ENCODE measurements around the gene SMC3. TPM values are rescaled to one million over a fixed set of nuclear protein-coding genes. Genes with fewer than 3 reads are reported as not detected.
"Not testable (repeated sequence)": the region's sequence is repeated elsewhere in the genome, so short reads cannot be mapped to it uniquely, and the experiment has no call there.

SMC3 gene
- total RNA-seq, 5 donors from 2014 or later (not counting 1 experiment from before 2014, with no cell fraction given) = 37.1 to 42.0 (median 39.2) TPM

DNA sequence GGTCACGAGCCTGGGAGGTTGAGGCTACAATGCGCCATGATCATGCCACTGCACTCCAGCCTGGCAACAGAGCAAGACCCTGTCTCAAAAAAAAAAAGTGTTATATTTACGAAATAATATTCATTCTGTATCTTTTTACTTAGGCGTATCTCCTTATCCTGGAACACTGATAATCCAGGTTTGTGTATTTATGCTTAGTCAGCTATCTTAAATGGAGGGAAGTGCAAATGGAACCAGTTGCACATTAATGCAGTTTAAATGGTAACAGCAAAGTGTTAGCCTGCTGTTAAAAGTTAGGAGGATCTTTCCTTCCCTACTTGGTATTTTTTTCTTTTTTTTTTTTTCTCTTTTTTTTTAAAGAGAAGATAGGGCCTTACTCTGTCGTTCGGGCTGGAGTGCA, 40.6 kb downstream of the SMC3 start:
- ChIA-PET CTCF (interaction anchor here (0.5 to 1.6 kb wide), 11 partner anchors 8 to 387 kb away, joined by 3 to 14 read pairs (median 4); no protein-coding TSS in a partner anchor), POLR2A (no interaction called here)
- Histone ChIP-seq H3K27me3 (replicated peaks in 1 of 2; ENCODE audit: control insufficient read depth in 2 of 2, extremely low read depth in 1 of 2, insufficient read depth in 2 of 2, low read length in 1 of 2) (no peaks in the 10 kb centered on the region), H3K27ac (ENCODE audit: low read length) (no peak overlapping the region), H3K4me3 (ENCODE audit: control insufficient read depth in 1 of 2, extremely low read depth in 1 of 2, low read length in 1 of 2) (no peak overlapping the region), H3K36me3 (ENCODE audit: control insufficient read depth in 2 of 2, extremely low read depth in 1 of 2, insufficient read depth in 1 of 2, low read length in 1 of 2) (peaks cover 0 to 15% of the 10 kb centered on the region in 2 donors), H3K4me1 (ENCODE audit: control insufficient read depth in 1 of 2, extremely low read depth in 1 of 2, insufficient read depth in 2 of 2, low read length in 2 of 2) (peaks cover 2 to 4% of the 10 kb centered on the region in 2 experiments), H3K9me3 (no peaks in the 10 kb centered on the region)
- Mint-ChIP-seq H3K27me3 (no peaks in the 10 kb centered on the region), H3K36me3 (peaks cover 14% of the 10 kb centered on the region), H3K4me3 (no peak overlapping the region), H3K27ac (no peak overlapping the region), H3K9me3 (no peaks in the 10 kb centered on the region), H3K4me1 (peaks cover 4 to 14% (median 8%) of the 10 kb centered on the region in 3 donors)
- ATAC-seq (replicated peaks in 1 of 4) = no peak
- no CpG with 5 or more reads among the region's 6 CpGs for WGBS (ENCODE audit: insufficient coverage)
- DNase-seq = no peak

DNA sequence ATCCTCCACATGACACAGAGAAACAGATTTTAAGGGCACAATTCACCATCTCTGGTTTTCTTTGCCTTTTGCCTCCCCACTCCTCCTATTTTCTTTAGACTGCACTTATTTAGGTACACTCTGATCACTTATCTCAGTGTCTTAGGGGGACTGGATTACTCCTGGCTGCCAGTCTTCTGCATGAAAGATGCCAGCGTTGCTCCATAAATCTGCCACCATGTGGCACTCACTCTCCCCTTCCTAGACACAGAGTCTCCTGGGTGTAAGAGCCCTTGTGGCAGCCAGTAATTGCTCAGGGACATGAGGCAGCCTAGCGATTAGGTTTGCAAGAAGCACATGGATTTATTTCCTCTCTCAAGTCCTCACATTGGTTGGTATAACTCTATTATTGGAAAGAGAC, 42.1 kb downstream of the SMC3 start:
- H3K4me1 ChIP-seq (ENCODE audit: control insufficient read depth in 1 of 2, extremely low read depth in 1 of 2, insufficient read depth in 2 of 2, low read length in 2 of 2) = peaks cover 2 to 4% of the 10 kb centered on the region in 2 experiments
- Mint-ChIP-seq H3K4me3 (no peak overlapping the region), H3K9me3 (no peaks in the 10 kb centered on the region), H3K27me3 (no peaks in the 10 kb centered on the region), H3K27ac (no peak overlapping the region), H3K4me1 (peaks cover 4 to 14% (median 8%) of the 10 kb centered on the region in 3 donors), H3K36me3 (peaks cover 7% of the 10 kb centered on the region)
- DNase-seq (peak in 1 of 35 experiments; percentile 6), ATAC-seq (replicated peaks in 1 of 4) (peak in 1 of 4 experiments; percentile 32)
- H3K36me3 ChIP-seq (ENCODE audit: control insufficient read depth in 2 of 2, extremely low read depth in 1 of 2, insufficient read depth in 1 of 2, low read length in 1 of 2) = peaks cover 0 to 9% of the 10 kb centered on the region in 2 donors
- H3K4me3 ChIP-seq (ENCODE audit: control insufficient read depth in 1 of 2, extremely low read depth in 1 of 2, low read length in 1 of 2) = no peak overlapping the region
- no peaks in the 10 kb centered on the region for H3K27me3 ChIP-seq (replicated peaks in 1 of 2; ENCODE audit: control insufficient read depth in 2 of 2, extremely low read depth in 1 of 2, insufficient read depth in 2 of 2, low read length in 1 of 2)
- no peaks in the 10 kb centered on the region for H3K9me3 ChIP-seq
- POLR2A ChIA-PET = no interaction called here
- no peak overlapping the region for H3K27ac ChIP-seq (ENCODE audit: low read length)
- 75% methylated on average over 1 of the region's 2 CpGs for WGBS (ENCODE audit: insufficient coverage)
- CTCF ChIA-PET = interaction anchor here (0.6 to 1.6 kb wide), 3 partner anchors 10 to 137 kb away, joined by 3 to 4 read pairs (median 4); no protein-coding TSS in a partner anchor

DNA sequence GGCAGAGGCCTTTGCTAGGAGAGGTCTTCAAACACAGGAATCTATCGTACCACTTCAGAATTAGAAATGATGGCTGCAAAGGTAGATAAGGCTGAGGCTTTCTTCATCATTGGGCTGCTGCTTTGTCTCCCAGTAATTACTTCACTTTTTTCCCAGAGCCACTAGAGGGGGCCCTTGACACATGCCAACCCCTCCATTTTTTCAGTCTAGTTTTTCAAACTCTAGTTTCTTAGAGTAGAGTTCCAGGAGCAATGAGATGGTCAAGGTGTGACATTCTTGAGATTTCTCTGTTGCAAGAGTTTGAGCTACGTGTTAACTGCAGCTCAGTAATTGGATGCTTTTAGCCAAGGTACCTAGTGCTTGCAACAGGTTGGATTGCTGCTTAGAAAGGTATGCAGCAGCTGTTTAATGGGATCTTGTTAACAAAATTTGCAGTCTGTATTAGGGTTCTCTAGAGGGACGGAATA, 42.8 kb downstream of the SMC3 start:
- no peak overlapping the region for H3K4me3 ChIP-seq (ENCODE audit: control insufficient read depth in 1 of 2, extremely low read depth in 1 of 2, low read length in 1 of 2)
- H3K9me3 ChIP-seq = no peaks in the 10 kb centered on the region
- H3K36me3 Mint-ChIP-seq = no peaks in the 10 kb centered on the region
- peaks cover 2 to 4% of the 10 kb centered on the region in 2 experiments for H3K4me1 ChIP-seq (ENCODE audit: control insufficient read depth in 1 of 2, extremely low read depth in 1 of 2, insufficient read depth in 2 of 2, low read length in 2 of 2)
- no peak overlapping the region for H3K27ac Mint-ChIP-seq
- H3K4me1 Mint-ChIP-seq = peaks cover 5 to 14% (median 8%) of the 10 kb centered on the region in 3 donors
- H3K27me3 ChIP-seq (replicated peaks in 1 of 2; ENCODE audit: control insufficient read depth in 2 of 2, extremely low read depth in 1 of 2, insufficient read depth in 2 of 2, low read length in 1 of 2) = no peaks in the 10 kb centered on the region
- H3K27me3 Mint-ChIP-seq = no peaks in the 10 kb centered on the region
- H3K27ac ChIP-seq (ENCODE audit: low read length) = no peak overlapping the region
- H3K9me3 Mint-ChIP-seq = no peaks in the 10 kb centered on the region
- H3K36me3 ChIP-seq (ENCODE audit: control insufficient read depth in 2 of 2, extremely low read depth in 1 of 2, insufficient read depth in 1 of 2, low read length in 1 of 2) = peaks cover 0 to 1% of the 10 kb centered on the region in 2 donors
- CTCF ChIA-PET = interaction anchor here (0.8 to 2.2 kb wide), 8 partner anchors 12 to 990 kb away, joined by 3 to 7 read pairs (median 4); no protein-coding TSS in a partner anchor
- DNase-seq (peak in 32 of 35 experiments; percentile 13 to 76 (median 39)), ATAC-seq (replicated peaks in 1 of 4) (peak; percentile 56 to 71 (median 64))
- POLR2A ChIA-PET = interaction anchor here in 1 of 2 donors (0.6 kb wide), 1 partner anchor 33 kb away, joined by 3 read pairs; no protein-coding TSS in a partner anchor
- no peak overlapping the region for H3K4me3 Mint-ChIP-seq
- 63% methylated on average over 2 of the region's 3 CpGs for WGBS (ENCODE audit: insufficient coverage)

DNA sequence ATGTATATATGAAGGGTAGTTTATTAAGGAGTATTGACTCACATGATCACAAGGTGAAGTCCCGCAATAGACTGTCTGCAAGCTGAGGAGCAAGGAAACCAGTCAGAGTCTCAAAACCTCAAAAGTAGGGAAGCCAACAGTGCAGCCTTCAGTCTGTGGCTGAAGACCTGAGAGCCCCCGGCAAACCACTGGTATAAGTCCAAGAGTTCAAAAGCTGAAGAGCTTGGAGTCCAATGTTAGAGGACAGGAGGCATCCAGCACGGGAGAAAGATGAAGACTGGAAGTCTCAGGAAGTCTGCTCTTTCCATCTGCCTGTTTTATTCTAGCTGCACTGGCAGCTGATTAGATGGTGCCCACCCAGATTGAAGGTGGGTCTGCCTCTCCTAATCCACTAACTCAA, 43.3 kb downstream of the SMC3 start:
- not testable (repeated sequence) for H3K27ac ChIP-seq (ENCODE audit: low read length); H3K4me3 Mint-ChIP-seq; H3K36me3 ChIP-seq (ENCODE audit: control insufficient read depth in 2 of 2, extremely low read depth in 1 of 2, insufficient read depth in 1 of 2, low read length in 1 of 2); H3K9me3 ChIP-seq; H3K9me3 Mint-ChIP-seq; H3K36me3 Mint-ChIP-seq; H3K4me3 ChIP-seq (ENCODE audit: control insufficient read depth in 1 of 2, extremely low read depth in 1 of 2, low read length in 1 of 2); H3K4me1 ChIP-seq (ENCODE audit: control insufficient read depth in 1 of 2, extremely low read depth in 1 of 2, insufficient read depth in 2 of 2, low read length in 2 of 2); H3K27ac Mint-ChIP-seq; DNase-seq; H3K27me3 Mint-ChIP-seq; ATAC-seq (replicated peaks in 1 of 4); H3K27me3 ChIP-seq (replicated peaks in 1 of 2; ENCODE audit: control insufficient read depth in 2 of 2, extremely low read depth in 1 of 2, insufficient read depth in 2 of 2, low read length in 1 of 2)
- ChIA-PET POLR2A (interaction anchor here in 1 of 2 donors (0.6 kb wide), 1 partner anchor 34 kb away, joined by 3 read pairs; no protein-coding TSS in a partner anchor), CTCF (interaction anchor here (0.8 to 2.2 kb wide), 9 partner anchors 12 to 990 kb away, joined by 3 to 7 read pairs (median 4); no protein-coding TSS in a partner anchor)
- peaks cover 8 to 14% (median 10%) of the 10 kb centered on the region in 3 donors for H3K4me1 Mint-ChIP-seq
- WGBS (ENCODE audit: insufficient coverage) = 66% methylated on average over 3 of the region's 3 CpGs

DNA sequence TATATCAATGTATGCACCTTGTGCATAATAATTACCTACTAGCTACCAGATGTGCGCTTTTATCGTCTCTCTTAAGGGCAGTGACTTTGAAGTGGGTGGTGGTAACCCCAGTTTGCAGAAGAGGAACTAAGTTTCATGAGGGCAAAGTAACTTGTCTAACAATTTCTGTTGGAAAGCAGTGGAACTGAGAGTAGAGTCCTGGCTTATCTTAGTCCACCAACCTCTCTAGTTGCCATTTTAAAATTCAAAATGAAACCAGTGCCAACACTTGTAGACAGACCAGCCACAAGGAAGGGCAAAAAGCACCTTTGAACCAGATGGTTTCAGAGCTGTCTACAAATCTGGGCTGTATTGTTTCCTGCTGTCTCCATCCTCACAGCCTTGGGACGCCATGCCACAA, 44.6 kb downstream of the SMC3 start:
- Mint-ChIP-seq H3K4me3 (no peak overlapping the region), H3K27ac (no peak overlapping the region), H3K36me3 (no peaks in the 10 kb centered on the region), H3K4me1 (peaks cover 8 to 15% (median 14%) of the 10 kb centered on the region in 3 donors), H3K27me3 (no peaks in the 10 kb centered on the region), H3K9me3 (no peaks in the 10 kb centered on the region)
- DNase-seq = no peak
- H3K9me3 ChIP-seq = no peaks in the 10 kb centered on the region
- H3K4me3 ChIP-seq (ENCODE audit: control insufficient read depth in 1 of 2, extremely low read depth in 1 of 2, low read length in 1 of 2) = no peak overlapping the region
- CTCF ChIA-PET = interaction anchor here (0.7 to 2.2 kb wide), 4 partner anchors 10 to 986 kb away, joined by 3 to 7 read pairs (median 6); no protein-coding TSS in a partner anchor
- POLR2A ChIA-PET = no interaction called here
- H3K27me3 ChIP-seq (replicated peaks in 1 of 2; ENCODE audit: control insufficient read depth in 2 of 2, extremely low read depth in 1 of 2, insufficient read depth in 2 of 2, low read length in 1 of 2) = no peaks in the 10 kb centered on the region
- H3K4me1 ChIP-seq (ENCODE audit: control insufficient read depth in 1 of 2, extremely low read depth in 1 of 2, insufficient read depth in 2 of 2, low read length in 2 of 2) = peaks cover 2 to 4% of the 10 kb centered on the region in 2 experiments
- 67% methylated on average over 1 of the region's 3 CpGs for WGBS (ENCODE audit: insufficient coverage)
- H3K27ac ChIP-seq (ENCODE audit: low read length) = no peak overlapping the region
- H3K36me3 ChIP-seq (ENCODE audit: control insufficient read depth in 2 of 2, extremely low read depth in 1 of 2, insufficient read depth in 1 of 2, low read length in 1 of 2) = no peaks in the 10 kb centered on the region
- peak in 1 of 4 experiments; percentile 12 for ATAC-seq (replicated peaks in 1 of 4)

DNA sequence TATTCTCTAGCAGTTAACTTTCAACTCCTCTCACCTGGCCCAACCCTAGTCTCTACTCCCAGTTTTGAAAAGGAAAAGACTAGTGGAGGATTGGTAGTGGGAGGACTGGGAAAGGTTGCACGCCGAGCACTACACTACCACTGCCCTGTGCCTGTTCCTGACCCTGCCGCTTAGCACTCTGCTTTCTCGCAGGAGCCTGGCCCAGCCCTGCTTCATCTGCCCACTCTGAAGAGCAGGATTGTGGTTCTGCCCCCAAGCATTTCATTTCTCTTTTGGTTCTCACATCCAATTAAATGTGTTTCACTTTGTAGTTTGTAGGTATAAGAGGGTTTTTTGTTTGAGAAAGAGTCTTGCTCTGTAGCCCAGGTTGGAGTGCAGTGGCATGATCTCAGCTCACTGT, 45.1 kb downstream of the SMC3 start:
- POLR2A ChIA-PET = no interaction called here
- peaks cover 9 to 20% (median 18%) of the 10 kb centered on the region in 3 donors for H3K4me1 Mint-ChIP-seq
- Histone ChIP-seq H3K4me1 (ENCODE audit: control insufficient read depth in 1 of 2, extremely low read depth in 1 of 2, insufficient read depth in 2 of 2, low read length in 2 of 2) (peaks cover 4 to 6% of the 10 kb centered on the region in 2 experiments), H3K4me3 (ENCODE audit: control insufficient read depth in 1 of 2, extremely low read depth in 1 of 2, low read length in 1 of 2) (no peak overlapping the region), H3K36me3 (ENCODE audit: control insufficient read depth in 2 of 2, extremely low read depth in 1 of 2, insufficient read depth in 1 of 2, low read length in 1 of 2) (no peaks in the 10 kb centered on the region), H3K27ac (ENCODE audit: low read length) (no peak overlapping the region), H3K27me3 (replicated peaks in 1 of 2; ENCODE audit: control insufficient read depth in 2 of 2, extremely low read depth in 1 of 2, insufficient read depth in 2 of 2, low read length in 1 of 2) (no peaks in the 10 kb centered on the region), H3K9me3 (no peaks in the 10 kb centered on the region)
- DNase-seq = no peak
- no peaks in the 10 kb centered on the region for H3K36me3 Mint-ChIP-seq
- H3K27me3 Mint-ChIP-seq = no peaks in the 10 kb centered on the region
- CTCF ChIA-PET = interaction anchor here in 1 of 2 donors (0.7 kb wide), 1 partner anchor 70 kb away, joined by 3 read pairs; no protein-coding TSS in a partner anchor
- ATAC-seq (replicated peaks in 1 of 4) = no peak
- no peak overlapping the region for H3K27ac Mint-ChIP-seq
- no peaks in the 10 kb centered on the region for H3K9me3 Mint-ChIP-seq
- H3K4me3 Mint-ChIP-seq = no peak overlapping the region
- no CpG with 5 or more reads among the region's 4 CpGs for WGBS (ENCODE audit: insufficient coverage)

Data from T-cell (primary cell).